ENCODE results near the gene SFT2D1. TPM values are rescaled to one million over a fixed set of nuclear protein-coding genes. Genes with fewer than 3 reads are reported as not detected.
A peak's percentile ranks its signal among the peaks of the same experiment; 100 is the strongest.

SFT2D1 gene
- total RNA-seq, 1 experiment from 2014 or later = 58.4 TPM

DNA sequence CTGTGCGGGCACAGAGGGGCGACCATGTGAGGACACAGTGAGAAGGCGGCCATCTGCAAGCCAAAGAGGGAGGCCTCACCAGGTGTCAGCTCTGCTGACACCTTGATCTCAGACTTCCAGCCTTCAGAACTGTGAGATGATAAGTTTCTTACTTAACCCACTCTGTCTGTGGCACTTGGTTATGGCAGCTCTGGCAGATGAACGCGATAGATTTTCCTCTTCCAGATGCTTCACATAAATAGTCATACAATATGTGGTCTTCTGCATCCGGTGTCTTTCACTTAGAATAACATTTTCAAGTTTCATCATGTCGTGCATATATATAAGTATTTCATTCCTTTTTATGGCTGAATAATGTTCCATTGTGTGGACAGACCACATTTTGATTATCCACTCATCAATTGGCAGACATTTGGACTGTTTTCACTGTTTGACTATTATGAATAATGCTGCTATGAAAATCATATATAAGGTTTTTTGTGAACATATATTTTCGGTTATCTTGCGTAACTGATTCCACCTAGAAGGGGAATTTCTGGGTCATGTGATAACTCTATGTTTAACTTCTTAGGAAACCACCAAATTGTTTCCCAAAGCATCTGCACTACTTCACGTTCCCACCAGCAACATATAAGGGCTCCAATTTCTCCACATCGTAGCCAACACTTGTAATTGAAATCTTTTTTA is 64.3 kb downstream of the SFT2D1 start:
- no peak for DNase-seq (ENCODE audit: low read depth)

DNA sequence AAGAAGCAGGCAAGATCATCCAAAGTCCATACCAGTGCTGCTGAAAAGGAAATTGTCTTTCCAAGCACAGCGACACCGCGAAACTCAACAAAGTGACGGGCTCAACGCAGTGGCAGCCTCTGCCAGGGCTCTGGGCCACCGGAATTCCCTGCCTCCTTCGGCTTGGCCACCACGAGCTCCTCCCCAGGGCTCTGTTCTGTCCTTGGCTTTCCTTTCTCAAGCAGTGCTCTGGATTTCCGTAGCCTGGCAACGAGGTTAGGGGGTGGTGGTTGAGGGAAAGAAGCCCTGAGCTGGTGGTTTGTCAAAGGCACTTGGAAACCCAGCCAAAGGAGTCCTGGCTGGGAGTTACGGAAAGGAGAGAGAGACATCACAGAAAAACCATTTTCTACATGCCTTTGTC is 65.3 kb downstream of the SFT2D1 start:
- DNase-seq (ENCODE audit: low read depth) = peak; percentile 24

DNA sequence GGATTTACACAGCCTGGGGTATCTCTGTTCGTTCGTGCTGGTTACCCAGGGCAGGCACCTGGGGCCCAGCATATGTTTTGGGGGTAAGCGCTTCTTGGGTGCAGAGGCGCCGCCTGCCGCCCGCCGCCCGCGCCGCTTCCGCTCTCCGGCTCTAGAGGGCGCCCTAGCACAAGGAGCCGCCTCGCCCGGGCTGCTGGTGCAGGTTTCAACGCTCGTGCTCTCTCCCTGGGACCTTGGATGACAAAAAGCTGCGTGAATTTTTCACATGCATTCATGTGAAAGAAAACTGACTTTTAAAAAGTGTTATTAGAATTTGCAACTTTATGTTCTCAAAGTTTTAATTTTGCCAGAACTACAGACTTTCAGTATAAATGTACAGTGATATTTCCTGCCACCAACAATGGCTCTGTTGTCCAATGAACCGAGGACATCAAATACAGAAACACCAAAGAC is 66.6 kb downstream of the SFT2D1 start:
- DNase-seq (ENCODE audit: low read depth) = peak; percentile 37

DNA sequence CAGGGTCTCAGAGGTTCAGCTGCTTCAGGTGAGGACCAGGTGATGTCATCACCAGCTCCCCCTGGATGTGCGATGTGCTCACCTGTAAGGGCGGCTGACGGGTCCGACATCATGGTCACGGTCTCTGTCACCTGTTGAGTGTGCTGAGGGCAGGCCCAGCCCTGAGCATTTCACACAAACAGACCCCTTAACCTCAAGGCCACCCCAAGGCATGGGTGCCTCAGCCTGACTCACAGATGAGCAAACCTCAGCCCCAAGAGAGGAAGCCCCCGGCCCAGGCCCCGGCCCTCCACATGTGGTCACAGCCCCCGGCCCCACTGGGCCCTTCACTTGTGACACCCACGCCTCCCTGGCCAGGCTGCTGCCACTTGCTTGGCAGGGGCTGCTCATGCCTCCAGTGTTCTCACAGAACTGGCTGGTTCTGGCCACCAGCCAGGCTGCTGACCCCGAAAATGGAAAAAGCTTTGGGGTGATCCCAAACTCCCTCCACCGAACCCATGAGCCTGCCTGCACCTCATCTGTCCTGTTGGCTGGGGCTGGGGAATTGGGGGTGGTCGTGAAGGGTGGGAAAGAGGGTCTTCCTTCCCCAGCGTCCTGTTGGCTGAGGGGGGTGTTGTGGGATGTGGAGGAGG is 67.5 kb downstream of the SFT2D1 start:
- no peak for DNase-seq (ENCODE audit: low read depth)

DNA sequence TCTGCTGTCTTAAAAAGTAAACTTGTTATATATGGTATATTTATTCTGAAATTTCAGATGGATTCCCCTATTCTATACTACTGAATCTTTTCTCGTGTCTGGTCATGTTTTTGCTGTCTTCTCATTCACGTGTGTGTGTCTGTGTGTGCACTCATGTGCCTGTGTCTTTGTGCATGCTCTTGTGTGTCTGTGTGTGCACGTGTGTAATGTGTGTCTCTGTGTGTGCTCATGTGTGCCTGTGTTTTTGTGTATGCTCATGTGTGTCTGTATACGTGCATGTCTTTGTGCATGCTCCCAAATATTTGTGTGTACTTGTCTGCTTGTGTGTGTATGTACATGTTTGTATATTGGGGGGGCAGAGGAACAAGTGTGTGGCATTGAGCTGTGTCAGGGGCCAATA is 68.2 kb downstream of the SFT2D1 start:
- no peak for DNase-seq (ENCODE audit: low read depth)

DNA sequence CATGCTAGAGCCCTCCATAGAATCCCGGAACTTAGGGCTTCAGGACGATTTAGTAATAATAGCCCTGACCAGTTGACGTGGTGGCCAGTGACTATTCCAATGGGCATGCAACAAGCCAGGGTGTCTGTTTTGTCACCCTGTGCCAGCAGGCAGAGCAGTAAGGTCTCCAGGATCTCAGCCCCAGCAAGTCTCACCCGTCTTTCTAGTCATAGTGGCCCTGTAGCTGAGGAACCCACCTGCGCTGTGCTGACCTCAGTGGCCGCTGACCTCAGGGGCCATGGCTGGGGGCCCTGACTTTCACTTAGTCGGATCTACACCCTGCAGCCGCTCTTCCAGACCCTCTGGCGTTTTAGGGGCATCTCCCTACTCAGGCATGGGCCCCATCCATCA is 71.0 kb downstream of the SFT2D1 start:
- no peak for DNase-seq (ENCODE audit: low read depth)

DNA sequence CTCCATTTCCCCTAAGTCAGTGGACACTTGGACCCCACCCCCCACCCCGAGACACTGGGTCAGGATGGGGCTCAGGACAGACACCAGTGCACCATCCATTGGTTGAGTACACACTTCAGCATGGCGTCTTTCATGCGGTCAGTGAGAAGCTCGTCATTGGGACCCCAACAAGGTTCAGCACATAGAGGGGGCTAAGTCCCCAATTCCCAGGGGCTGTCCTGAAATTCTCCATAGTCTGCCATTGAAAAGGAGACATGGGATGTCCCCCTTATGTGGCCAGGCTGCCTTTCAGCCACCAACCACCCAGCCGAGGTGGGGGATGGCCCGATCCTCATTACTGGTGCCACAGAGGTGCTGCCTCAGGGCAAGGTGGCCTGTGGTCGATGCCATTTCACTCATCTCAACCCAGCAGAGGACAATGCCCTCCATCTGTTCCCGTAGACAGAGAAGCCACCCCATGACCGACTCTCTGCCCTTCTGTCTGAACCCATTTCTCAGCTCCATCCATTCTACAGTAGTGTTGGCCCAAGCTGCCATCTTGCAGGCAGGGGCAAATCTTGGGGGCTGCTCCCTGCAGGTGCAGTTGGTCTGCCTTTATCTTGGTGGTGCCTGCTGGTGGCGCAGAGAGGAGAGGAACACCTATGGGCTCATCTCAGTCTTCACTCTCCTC is 71.5 kb downstream of the SFT2D1 start:
- no peak for DNase-seq (ENCODE audit: low read depth)

Other genes with a start within 250 kb of the SFT2D1 start
- gene TBXT, start 174.7 kb downstream of the SFT2D1 start, total RNA-seq (2014; rRNA removed) = not detected in 2 replicates
- not detected in 2 replicates for gene PRR18, start 34.2 kb downstream of the SFT2D1 start, total RNA-seq (2014; rRNA removed)
- 13.3 and 22.7 TPM in 2 replicates for gene MPC1, start 40.4 kb upstream of the SFT2D1 start, total RNA-seq (2014; rRNA removed)
- gene RAMACL, start 244.1 kb upstream of the SFT2D1 start, total RNA-seq (2014; rRNA removed) = 0.06 TPM in 1 of 2 replicates, not detected in the other